Cortex of kidney (tissue), 1 donor: Measurements from ENCODE around the gene LYRM7.
"Not testable (repeated sequence)": the region's sequence is repeated elsewhere in the genome, so short reads cannot be mapped to it uniquely, and the experiment has no call there.

ENCODE experiments used
- DNase-seq: peaks from one replicate; lab custom pipeline; 2025; lab: John Stamatoyannopoulos, UW

The LYRM7 gene

DNA sequence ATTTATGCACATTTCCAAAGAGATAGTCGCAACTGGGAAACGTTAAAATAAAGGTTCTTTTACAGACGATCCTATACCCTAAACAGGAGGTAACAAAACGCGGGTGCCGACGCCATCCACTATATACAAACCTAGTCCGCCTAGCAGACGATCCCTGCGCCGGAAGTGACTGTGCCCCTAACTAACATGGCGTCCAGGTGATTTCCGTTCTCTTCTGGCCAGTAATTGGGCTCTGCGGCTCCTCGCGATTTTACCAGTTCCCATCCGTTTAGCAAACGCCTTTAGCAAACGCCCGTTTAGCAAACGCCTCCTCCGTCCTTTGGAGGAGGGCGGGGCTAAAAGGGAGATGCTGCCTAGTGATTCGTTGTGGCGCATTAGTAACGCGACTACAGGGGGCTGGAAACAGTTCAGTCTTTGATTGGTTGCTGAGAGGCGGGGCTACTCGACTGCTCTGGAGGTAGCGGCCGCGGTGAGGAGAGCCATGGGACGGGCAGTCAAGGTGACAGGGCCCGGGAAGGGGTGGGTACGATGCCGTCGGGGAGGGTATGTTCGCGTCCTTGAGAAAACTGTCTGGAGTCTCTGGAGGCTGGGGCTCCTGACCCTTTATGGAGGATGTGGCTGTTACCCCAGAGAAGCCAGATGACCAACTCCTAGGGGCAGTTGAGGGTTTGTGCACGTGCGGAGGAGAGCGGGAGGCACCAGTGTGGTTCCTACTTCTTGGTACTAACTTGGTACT is at the start of gene LYRM7:
Gene LYRM7, plus strand, starts transcription at position 405 of the 736 bp plus-strand sequence. Its CDS starts 77 bp downstream, at position 482.
- peak; percentile 12 for DNase-seq

DNA sequence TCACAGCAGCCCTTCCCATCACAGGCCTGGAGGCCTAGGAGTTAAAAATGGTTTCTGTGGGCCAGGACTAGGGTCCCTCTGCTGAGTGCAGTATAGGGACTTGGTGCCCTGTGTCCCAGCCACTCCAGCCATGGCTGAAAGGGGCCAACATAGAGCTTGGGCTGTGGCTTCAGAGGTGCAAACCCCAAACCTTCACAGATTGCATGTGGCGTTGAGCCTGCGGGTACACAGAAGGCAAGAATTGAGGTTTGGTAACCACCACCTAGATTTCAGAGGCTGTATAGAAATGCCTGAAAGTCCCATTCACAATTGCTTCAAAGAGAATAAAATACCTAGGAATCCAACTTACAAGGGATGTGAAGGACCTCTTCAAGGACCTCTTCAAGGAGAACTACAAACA is 43.5 kb upstream of the LYRM7 start:
- not testable (repeated sequence) for DNase-seq

DNA sequence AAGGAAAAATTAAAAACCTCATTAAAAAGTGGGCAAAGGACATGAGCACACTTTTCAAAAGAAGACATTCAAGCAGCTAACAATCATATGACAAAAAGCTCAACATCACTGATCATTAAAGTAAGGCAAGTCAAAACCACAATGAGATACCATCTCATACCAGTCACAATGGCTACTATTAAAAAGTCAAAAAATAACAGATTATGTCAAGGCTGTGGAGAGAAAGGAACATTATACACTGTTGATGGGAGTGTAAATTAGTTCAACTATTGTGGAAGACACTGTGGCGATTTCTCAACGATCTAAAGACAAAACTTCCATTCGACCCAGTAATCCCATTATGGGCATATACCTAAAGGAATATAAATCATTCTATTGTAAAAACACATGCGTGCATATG is 41.4 kb upstream of the LYRM7 start:
- no peak for DNase-seq

DNA sequence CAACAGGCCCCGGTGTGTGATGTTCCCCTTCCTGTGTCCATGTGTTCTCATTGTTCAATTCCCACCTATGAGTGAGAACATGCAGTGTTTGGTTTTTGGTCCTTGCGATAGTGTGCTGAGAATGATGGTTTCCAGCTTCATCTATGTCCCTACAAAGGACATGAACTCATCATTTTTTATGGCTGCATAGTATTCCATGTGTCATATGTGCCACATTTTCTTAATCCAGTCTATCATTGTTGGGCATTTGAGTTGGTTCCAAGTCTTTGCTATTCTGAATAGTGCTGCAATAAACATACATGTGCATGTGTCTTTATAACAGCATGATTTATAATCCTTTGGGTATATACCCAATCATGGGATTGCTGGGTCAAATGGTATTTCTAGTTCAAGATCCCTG is 37.7 kb upstream of the LYRM7 start:
- not testable (repeated sequence) for DNase-seq

DNA sequence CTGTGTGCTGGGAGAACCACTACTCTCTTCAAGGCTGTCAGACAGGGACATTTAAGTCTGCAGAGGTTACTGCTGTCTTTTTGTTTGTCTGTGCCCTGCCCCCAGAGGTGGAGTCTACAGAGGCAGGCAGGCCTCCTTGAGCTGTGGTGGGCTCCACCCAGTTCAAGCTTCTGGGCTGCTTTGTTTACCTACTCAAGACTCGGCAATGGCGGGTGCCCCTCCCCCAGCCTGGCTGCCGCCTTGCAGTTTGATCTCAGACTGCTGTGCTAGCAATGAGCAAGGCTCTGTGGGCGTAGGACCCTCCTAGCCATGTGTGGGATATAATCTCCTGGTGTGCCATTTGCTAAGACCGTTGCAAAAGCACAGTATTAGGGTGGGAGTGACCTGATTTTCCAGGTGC is 32.3 kb upstream of the LYRM7 start:
- not testable (repeated sequence) for DNase-seq

DNA sequence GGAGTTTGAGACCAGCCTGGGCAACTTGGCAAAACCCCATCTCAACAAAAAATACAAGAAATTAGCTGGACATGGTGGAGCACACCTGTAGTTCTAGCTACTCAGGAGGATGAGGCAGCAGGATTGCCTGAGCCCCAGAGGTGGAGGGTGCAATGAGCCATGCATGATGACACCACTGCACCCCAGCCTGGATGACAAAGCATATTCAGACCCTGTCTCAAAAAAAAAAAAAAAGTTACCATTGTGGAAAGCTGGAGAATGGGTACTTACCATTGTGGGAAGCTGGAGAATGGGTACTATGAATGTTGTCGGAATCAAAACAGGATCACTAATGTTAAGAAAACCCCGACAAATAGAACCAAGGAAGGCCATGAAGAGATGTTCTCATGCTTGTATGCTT is 31.4 kb upstream of the LYRM7 start:
- DNase-seq = no peak

DNA sequence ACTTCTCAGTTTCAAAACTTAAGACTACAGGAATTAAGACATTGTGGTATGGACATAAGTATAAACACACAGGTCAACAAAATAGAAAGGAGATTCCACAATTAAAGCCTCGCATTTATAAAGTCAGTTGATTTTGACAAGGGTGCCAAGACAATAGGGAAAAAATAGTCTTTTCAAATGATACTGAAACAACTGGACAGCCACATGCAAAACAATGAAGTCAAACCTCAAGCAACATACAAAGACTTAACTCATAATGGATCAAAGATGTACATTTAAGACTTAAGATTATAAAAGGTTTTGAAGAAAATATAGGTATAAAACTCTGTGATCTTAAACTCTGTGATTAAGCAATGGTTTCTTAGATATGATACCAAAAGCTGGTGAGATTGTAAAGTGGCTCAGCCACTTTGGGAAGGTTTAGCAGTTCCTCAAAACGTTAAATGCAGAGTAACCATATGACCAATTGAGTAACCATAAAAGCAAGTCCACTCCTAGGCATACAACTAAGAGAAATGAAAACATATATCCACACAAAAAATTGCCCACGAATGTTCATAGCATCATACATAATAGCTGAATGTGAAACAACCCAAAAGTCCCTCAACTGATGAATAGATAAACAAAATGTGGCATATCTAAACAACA is 27.6 kb upstream of the LYRM7 start:
- DNase-seq = no peak

DNA sequence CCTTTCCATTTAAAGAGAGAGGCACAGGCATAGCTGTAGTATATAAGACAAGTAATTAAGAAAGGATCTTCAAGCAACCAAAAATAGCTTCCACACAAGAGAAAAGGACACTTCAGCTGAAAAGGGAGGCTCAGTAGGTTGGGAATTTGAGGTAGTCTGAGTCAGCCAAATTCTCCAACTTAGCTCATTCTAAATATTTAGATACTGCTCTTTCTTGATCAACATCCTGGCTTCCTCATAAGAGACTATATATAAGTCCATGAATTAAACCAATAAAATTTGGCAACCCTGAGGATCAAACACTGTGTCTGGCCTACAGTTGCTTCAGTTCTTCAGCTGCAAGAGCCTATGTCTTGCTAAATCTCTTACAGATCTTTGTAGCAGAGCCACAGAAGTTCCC is 23.5 kb upstream of the LYRM7 start:
- DNase-seq = no peak

DNA sequence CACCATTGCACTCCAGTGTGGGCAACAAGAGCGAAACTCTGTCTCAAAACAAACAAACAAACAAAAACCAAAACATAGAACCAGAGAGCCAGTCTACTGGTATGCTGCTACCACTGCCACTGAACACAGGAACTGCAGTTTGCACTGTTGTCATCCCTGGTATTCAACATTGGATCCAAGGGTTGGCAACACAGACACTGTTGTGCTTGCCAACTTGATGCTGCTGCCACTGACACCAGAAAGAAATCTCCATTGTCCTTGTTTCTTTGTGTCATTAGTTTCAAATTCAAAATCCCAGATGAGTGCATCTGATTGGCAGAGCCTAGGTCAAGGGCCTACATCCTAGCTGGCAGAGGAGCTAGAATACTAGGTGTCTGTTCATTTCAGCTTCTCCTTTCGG is 21.9 kb upstream of the LYRM7 start:
- no peak for DNase-seq

DNA sequence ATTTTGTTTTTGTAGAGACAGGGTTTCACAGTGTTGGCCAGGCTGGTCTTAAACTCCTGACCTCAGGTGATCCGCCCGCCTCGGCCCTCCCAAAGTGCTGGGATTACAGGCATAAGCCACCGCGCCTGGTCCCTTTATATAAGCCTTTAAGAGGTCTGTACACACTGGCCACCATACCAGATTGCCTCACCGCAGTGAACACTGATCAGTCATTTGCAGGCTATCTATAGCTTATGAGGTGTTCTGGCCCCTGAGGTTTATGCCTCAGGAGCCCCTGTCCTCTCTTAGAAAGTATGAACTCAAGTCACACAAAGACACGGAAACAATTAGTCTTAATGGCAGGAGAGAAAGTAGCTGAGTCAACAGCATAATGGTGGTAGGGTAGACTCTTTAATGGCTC is 20.3 kb upstream of the LYRM7 start:
- no peak for DNase-seq

DNA sequence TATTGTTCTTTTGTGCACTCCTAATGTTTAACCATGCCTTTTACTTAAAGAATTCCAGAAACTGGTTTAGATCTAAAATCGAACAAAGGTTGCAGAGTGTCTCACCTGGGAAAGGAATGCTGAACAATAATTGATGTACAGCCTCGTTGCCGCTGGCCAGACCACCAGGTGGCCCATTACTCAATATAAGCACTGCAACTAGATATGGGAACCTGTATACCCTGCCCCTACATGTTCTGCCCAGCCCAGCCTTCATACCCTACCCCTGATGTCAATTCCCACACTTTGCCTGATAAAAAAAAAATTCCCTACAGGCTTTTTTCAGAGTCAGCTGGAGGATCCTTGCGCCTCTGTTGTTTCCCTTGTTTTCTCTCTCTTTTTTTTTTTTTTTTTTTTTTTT is 19.5 kb upstream of the LYRM7 start:
- no peak for DNase-seq

DNA sequence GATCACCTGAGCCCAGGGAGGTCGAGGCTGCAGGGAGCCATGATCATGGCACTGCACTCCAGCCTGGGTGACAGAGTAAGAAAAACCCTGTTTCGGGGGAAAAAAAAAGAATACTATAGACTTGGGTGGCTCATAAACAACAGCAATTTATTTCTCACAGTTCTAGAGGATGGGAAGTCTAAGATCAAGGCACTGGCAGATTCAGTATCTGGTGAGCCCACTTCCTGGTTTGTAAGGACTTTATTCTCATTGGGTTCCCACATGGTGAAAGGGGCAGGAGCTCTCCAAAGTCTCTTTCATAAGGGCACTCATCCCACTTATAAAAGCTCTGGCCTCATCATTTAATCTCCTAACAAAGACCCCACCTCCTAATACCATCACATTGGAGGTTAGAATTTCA is 14.4 kb upstream of the LYRM7 start:
- no peak for DNase-seq

DNA sequence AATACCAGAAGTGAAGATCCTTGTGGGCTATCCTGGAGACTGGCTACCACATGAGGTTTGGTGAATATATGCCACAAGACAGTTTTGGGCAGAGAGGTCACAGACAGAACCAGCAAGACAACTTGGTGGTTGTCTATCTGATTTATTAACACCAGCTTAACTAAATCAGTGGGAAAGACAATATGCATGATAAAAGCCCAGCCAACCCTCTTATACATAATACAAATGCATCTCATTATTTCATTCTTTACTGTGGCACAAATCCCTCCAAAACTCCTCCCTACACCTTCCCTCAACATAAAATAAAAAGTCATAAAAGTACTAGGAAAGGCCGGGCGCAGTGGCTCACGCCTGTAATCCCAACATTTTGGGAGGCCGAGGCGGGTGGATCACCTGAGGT is 13.8 kb upstream of the LYRM7 start:
- no peak for DNase-seq

DNA sequence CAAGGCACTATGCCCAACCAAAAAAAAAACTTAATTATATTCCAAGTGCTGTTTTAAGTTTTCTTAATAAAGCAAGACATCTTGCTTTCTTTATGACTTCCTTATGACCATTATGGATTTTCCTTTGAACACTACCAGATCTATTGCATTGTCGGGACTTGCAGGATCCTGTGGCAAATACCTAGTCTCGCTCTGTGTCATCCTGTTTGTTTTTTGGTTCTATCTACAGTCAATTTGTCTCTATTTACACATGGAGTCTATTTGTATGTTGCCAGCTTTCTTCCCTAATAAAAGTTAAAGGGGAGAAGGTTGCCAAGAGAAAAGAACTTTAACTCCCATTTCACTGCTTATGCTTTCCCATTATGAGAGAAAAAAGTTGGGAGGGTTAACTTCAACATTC is 10.6 kb upstream of the LYRM7 start:
- no peak for DNase-seq

DNA sequence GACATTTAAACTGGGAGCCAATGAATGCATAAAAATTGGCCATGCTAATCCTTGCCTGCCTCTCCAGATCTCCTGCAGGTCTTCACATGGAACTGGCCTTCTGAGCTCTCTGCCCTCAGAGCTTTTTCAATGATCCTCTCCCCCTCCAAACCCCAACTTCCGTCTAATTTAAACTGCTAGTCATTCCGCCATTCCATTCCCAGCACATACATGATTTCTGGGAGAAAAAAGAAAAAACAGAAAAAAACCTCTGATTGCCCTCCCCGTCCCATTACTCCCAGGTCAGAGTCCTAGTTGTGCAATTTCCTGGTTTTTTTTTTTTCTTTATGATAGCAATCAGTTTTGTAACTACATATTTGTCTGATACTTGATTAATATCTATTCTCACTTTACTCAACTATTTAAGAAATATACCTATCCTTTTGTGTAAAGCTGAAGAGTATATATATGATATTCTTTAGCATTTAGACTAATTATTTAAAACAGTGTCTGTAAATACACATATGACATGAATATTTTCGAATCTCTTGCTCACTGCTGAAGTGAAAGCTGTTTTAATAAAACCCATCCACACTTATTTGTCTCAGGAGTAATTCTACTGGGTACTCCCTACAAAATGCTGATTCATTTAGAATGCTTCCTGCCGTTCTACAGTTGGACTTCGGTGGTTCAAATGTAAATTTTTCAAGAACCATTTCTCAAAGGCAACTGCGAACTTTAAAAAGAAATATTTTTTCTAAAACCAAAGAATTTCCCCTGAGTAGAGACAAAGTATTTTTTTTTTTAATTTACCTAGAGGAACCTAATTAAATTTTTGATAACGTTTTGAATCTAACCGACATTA is 7.2 kb upstream of the LYRM7 start:
- DNase-seq = no peak

DNA sequence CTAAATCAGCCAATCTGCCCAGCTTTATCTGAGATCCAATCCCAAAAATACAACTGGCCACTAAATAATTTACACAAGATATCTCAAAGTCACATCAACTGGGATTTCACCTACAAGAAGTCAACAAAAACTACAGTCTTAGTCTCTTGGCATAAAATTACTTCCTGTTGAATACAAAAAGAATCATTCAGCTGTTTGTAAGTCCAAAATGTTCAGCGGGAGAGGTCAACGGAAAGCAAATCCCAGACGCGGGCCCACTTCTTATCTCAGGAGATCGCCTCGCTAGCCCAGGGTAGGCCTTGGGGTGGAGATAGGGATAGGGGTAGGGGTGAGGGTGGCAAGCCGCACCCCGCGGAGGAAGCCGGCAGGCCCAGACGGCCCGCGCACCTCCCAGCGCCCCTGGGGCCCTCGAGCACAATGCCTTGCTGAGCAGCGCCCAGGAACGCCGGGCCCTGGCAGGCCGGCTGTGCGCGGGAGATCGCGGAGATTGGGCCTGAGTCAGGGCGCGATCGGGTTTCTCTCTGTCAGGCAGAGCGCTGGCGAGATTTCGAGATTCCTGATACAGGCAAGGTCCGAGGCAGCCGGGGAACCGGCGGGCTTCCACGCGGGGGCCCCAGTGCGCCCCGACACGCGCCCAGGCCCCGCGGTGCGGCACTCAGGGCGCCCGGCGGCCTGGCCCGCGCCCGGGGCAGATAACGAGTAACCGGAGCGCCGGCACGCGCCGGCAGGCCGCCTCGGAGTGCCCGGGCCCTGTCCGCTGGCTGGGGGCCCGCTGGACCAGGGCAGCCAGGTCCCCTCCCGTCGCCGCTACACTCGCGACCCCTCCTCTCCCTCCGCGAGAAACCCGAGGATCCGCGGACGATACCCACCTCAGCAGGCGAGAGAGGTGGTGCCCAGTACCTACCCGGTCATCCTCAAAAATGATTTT is 6.3 kb upstream of the LYRM7 start:
- peak; percentile 28 for DNase-seq

DNA sequence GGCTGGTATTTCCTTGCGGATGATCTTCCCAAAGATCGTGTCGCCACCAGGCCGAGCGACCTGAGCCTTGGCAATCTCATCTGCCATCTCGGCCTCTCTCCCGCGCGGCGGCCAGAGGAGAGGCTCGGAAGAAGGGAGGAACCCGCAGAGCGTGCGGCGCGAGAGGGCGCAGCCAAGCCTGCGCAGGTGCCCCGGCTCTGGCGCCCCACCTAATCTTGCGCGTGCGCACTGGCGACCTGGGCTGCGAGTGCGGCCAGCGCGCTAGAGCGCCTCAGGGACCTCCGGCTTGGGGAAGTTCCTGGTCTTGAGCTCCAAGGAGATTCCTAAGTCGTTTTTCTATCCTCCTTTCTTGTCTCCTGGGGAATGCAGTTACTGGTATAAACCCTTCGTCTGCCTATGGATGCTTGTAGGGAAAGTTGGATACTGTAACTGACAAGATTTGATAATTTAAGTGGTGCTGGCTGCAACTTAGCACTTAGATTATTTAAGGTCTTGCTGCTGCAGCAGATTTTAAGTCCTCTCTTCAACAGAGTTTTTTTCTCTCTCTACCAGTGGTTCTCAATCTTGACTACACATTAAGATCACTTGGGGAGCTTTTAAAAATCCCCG is 5.5 kb upstream of the LYRM7 start, which contains the start of gene HINT1:
Gene HINT1, minus strand, starts transcription at position 138 of the 609 bp plus-strand sequence. Its CDS starts 51 bp downstream, at position 87.
- peak; percentile 41 for DNase-seq

DNA sequence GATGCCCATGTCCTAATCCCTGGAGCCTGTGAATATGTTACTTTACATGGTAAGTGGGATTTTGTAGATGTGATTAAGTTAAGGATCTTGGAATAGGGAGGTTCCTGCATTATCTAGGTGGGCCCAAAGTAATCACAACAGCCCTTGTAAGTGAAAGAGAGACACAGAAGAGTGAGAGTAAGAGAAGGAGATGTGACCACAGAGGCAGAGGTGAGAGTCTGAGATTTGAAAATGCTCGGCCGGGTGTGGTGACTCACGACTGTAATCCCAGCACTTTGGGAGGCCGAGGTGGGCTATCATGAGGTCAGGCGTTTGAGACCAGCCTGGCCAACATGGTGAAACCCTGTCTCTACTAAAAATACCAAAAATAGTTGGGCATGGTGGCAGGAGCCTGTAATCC is 3.1 kb upstream of the LYRM7 start:
- no peak for DNase-seq

DNA sequence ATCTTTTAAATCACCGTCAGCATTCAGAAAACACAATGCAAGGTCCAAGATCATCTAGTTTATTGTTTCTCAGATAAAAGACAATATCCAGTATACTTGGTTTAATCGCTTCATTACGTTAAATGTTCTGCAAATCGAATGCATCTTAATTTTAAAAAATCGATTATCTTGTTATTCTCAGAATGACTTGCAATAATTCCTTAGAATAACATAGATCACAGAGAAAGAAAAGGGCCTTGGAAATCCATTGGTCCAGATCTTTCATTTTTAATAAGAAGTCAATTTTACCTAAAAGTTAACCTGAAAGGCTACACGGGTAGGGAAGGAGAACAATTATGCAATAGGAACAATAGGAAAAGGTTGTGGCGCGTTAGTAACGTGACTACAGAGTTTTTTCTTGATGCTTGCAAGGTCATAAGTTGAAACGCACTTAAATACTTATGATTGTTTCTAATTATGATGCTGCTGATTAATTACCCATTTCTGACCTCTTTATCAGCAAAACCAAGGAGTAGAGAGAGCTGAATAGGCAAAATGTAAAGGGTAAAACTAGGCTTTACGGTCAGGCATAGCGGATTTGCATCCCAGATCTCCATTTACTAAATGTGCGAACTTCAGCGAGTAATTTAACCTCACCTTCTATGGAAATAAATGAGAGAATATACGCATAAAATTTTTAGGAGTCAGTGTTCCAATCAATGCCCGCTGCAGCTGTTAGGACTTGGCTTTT is 769 bp upstream of the LYRM7 start:
- no peak for DNase-seq

DNA sequence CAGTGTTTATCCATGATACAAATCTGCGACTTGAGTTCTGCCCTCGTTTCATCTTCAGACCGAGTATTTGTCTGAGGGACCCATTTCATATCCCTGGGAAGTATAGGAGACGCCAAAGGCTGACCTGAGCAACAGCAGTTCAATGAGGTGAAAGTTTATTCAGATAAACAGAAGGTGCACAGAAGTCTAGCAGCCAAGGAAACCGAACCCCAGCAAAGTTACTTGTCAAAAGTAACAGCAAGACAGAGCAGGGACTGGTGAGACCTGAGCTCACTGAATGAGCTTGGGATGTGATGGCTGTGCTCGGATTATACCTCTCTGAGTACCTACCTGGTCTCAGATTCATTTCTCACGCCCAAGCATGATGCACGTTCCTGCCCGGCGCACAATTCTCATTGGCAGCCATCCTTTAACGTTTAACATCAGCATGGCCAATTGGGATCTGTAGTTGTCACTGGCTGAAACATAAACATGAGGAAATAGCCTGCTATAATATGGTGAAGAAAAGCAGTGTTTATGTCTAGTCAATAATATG is 599 bp downstream of the LYRM7 start:
- no peak for DNase-seq
